GM19240 (cell line): Measurements from ENCODE around the gene NCAPH2.

Experiments used
- DNase-seq: peaks from one replicate; pipeline ENCODE4 v3.0.0; 2011; ENCODE audit warnings: low spot score; ENCODE audit not compliant: insufficient read length

NCAPH2 gene

GRCh38 chr22:50507991-50508884 is at the start of gene NCAPH2:
NCAPH2 (plus strand) TSS chr22:50508224; CDS start chr22:50508338, 114 bp downstream.
- peak; percentile 99 for DNase-seq

GRCh38 chr22:50459016-50459415 is 49.0 kb upstream of the NCAPH2 start:
- DNase-seq = no peak

- no peak for DNase-seq
Measured at GRCh38 chr22:50459496-50460140, 48.4 kb upstream of the NCAPH2 start.

- no peak for DNase-seq
Measured at GRCh38 chr22:50460938-50461337, 47.1 kb upstream of the NCAPH2 start.

- DNase-seq = no peak
Measured at GRCh38 chr22:50461536-50461935, 46.5 kb upstream of the NCAPH2 start.

- no peak for DNase-seq
Measured at GRCh38 chr22:50461979-50462540, 46.0 kb upstream of the NCAPH2 start.

- no peak for DNase-seq
Measured at GRCh38 chr22:50463188-50463900, 44.7 kb upstream of the NCAPH2 start.

- no peak for DNase-seq
Measured at GRCh38 chr22:50464451-50464850, 43.6 kb upstream of the NCAPH2 start.

GRCh38 chr22:50465066-50465930 is 42.7 kb upstream of the NCAPH2 start:
- no peak for DNase-seq

- no peak for DNase-seq
Measured at GRCh38 chr22:50467341-50467740, 40.7 kb upstream of the NCAPH2 start.

GRCh38 chr22:50467773-50468440 is 40.1 kb upstream of the NCAPH2 start:
- DNase-seq = no peak

- no peak for DNase-seq
Measured at GRCh38 chr22:50468626-50469025, 39.4 kb upstream of the NCAPH2 start.

- peak; percentile 95 for DNase-seq
Measured at GRCh38 chr22:50469377-50470305, 38.4 kb upstream of the NCAPH2 start.

GRCh38 chr22:50470491-50470890 is 37.5 kb upstream of the NCAPH2 start:
- no peak for DNase-seq

- DNase-seq = no peak
Measured at GRCh38 chr22:50471197-50471847, 36.7 kb upstream of the NCAPH2 start.

GRCh38 chr22:50471962-50472361 is 36.1 kb upstream of the NCAPH2 start:
- DNase-seq = no peak

GRCh38 chr22:50473088-50473487 is 34.9 kb upstream of the NCAPH2 start:
- DNase-seq = no peak

- no peak for DNase-seq
Measured at GRCh38 chr22:50473855-50474671, 34.0 kb upstream of the NCAPH2 start.
